Dedifferentiated amniotic fluid mesenchymal stem cell (primary cell): ENCODE results near the gene CCDC90B.
A peak's percentile ranks its signal among the peaks of the same experiment; 100 is the strongest.
"Not testable (repeated sequence)": the region's sequence is repeated elsewhere in the genome, so short reads cannot be mapped to it uniquely, and the experiment has no call there.

ENCODE experiments used
- DNase-seq: peaks from one replicate; pipeline ENCODE4 v3.0.0-alpha.2; 2016; ENCODE audit errors: extremely low spot score

The CCDC90B gene

GRCh38 chr11:83285771-83286528, at the start of gene CCDC90B:
Gene CCDC90B, minus strand, starts transcription at chr11:83286367. Its CDS starts 395 bp downstream, at chr11:83285972.
- peak; percentile 98 for DNase-seq

- DNase-seq: no peak
Measured at GRCh38 chr11:83335446-83336070, 49.4 kb upstream of the CCDC90B start.

- no peak for DNase-seq
Measured at GRCh38 chr11:83330303-83330702, 44.1 kb upstream of the CCDC90B start.

GRCh38 chr11:83326326-83326725, 40.2 kb upstream of the CCDC90B start:
- DNase-seq: no peak

- DNase-seq: no peak
Measured at GRCh38 chr11:83319346-83319745, 33.2 kb upstream of the CCDC90B start.

GRCh38 chr11:83318931-83319330, 32.8 kb upstream of the CCDC90B start:
- DNase-seq: no peak

GRCh38 chr11:83317757-83318690, 31.9 kb upstream of the CCDC90B start:
- DNase-seq: no peak

- not testable (repeated sequence) for DNase-seq
Measured at GRCh38 chr11:83316897-83317268, 30.7 kb upstream of the CCDC90B start.

- DNase-seq: not testable (repeated sequence)
Measured at GRCh38 chr11:83316143-83316896, 30.2 kb upstream of the CCDC90B start.

GRCh38 chr11:83312430-83312829, 26.3 kb upstream of the CCDC90B start:
- DNase-seq: no peak

GRCh38 chr11:83311701-83312100, 25.5 kb upstream of the CCDC90B start:
- DNase-seq: no peak

- no peak for DNase-seq
Measured at GRCh38 chr11:83310718-83311117, 24.6 kb upstream of the CCDC90B start.

GRCh38 chr11:83308536-83308935, 22.4 kb upstream of the CCDC90B start:
- DNase-seq: not testable (repeated sequence)

GRCh38 chr11:83306200-83307080, 20.3 kb upstream of the CCDC90B start:
- DNase-seq: no peak

GRCh38 chr11:83303316-83303715, 17.1 kb upstream of the CCDC90B start:
- DNase-seq: no peak

- DNase-seq: no peak
Measured at GRCh38 chr11:83302151-83302550, 16.0 kb upstream of the CCDC90B start.

GRCh38 chr11:83299681-83300080, 13.5 kb upstream of the CCDC90B start:
- no peak for DNase-seq

- no peak for DNase-seq
Measured at GRCh38 chr11:83294208-83294607, 8.0 kb upstream of the CCDC90B start.

- no peak for DNase-seq
Measured at GRCh38 chr11:83293457-83293774, 7.2 kb upstream of the CCDC90B start.

GRCh38 chr11:83292709-83293456, 6.7 kb upstream of the CCDC90B start:
- peak; percentile 76 for DNase-seq
